ENCODE data around the gene PAQR7. TPM values are rescaled to one million over a fixed set of nuclear protein-coding genes. Genes with fewer than 3 reads are reported as not detected.

The PAQR7 gene
- total and polyA plus RNA-seq, 2 experiments from 2014 or later = 4.0 to 5.2 TPM

GRCh38 chr1:25825605-25826004, 49.9 kb downstream of the PAQR7 start:
- no peak for TF ChIP-seq JUNB (IDR thresholded peaks at IDR 0.05; ENCODE audit: unreplicated experiment)
- no peak for TF ChIP-seq NANOG (IDR thresholded peaks at IDR 0.05; ENCODE audit: borderline replicate concordance)
- TF ChIP-seq STAT1 (IDR thresholded peaks at IDR 0.05; ENCODE audit: unreplicated experiment) = no peak
- no peak for TF ChIP-seq CTCF (conservative IDR thresholded peaks at IDR 0.05; ENCODE audit: low read depth in 2 of 2)
- no peak for TF ChIP-seq POLR2AphosphoS5 (IDR thresholded peaks at IDR 0.05; ENCODE audit: low read depth)
- no peak for TF ChIP-seq EZH2 (IDR thresholded peaks at IDR 0.05; ENCODE audit: low read depth, unreplicated experiment)
- no peak for TF ChIP-seq ZNF331 (CRISPR knock-in tag; IDR thresholded peaks at IDR 0.05; ENCODE audit: low read depth)
- TF ChIP-seq EZH2phosphoT487 (IDR thresholded peaks at IDR 0.05; ENCODE audit: unreplicated experiment) = no peak
- DNase-seq (ENCODE audit: low spot score) (no peak), ATAC-seq (no peak)
- Histone ChIP-seq H3K36me3 (ENCODE audit: insufficient read depth) (peaks cover 27% of the 10 kb centered on the region), H3K4me2 (no peak overlapping the region), H3K9me2 (ENCODE audit: insufficient read depth) (no peaks in the 10 kb centered on the region), H2AFZ (no peak overlapping the region), H3F3A (replicated peaks; ENCODE audit: low read depth) (peaks cover 12% of the 10 kb centered on the region), H3K4me3 (no peak overlapping the region), H3K27me3 (ENCODE audit: insufficient read depth) (peaks cover 13% of the 10 kb centered on the region), H3K79me2 (replicated peaks; ENCODE audit: insufficient read depth) (0 out of 2 replicates have a peak, but pooled peaks cover 2% of the 10 kb centered on the region), H3K4me1 (ENCODE audit: insufficient read depth) (peaks cover 8% of the 10 kb centered on the region), H4K20me1 (replicated peaks; ENCODE audit: insufficient read depth) (peaks cover 6% of the 10 kb centered on the region; the same call in 1 of the 2 replicates), H3K27ac (ENCODE audit: low read depth) (no peak overlapping the region)
- H3K36me3 Mint-ChIP-seq (ENCODE audit: low read depth) = peaks cover 33% of the 10 kb centered on the region
- no peak overlapping the region for H3K4me3 Mint-ChIP-seq
- H3K27me3 Mint-ChIP-seq (ENCODE audit: insufficient read depth, low read depth, poor library complexity) = peaks cover 3% of the 10 kb centered on the region
- H3K9me3 Mint-ChIP-seq = no peaks in the 10 kb centered on the region
- no peak overlapping the region for H3K27ac Mint-ChIP-seq
- peaks cover 10% of the 10 kb centered on the region for H3K4me1 Mint-ChIP-seq

GRCh38 chr1:25821630-25822091, 53.8 kb downstream of the PAQR7 start:
- Mint-ChIP-seq H3K4me1 (peaks cover 30% of the 10 kb centered on the region), H3K27ac (no peak overlapping the region), H3K4me3 (peak overlapping the region; percentile 85), H3K36me3 (ENCODE audit: low read depth) (no peaks in the 10 kb centered on the region), H3K27me3 (ENCODE audit: insufficient read depth, low read depth, poor library complexity) (peaks cover 10% of the 10 kb centered on the region), H3K9me3 (no peaks in the 10 kb centered on the region)
- H3K4me1 ChIP-seq (ENCODE audit: insufficient read depth) = peaks cover 24% of the 10 kb centered on the region
- no peak overlapping the region; the same call in 1 of the 2 replicates for H3K4me3 ChIP-seq
- ATAC-seq = no peak
- H3K79me2 ChIP-seq (replicated peaks; ENCODE audit: insufficient read depth) = 0 out of 2 replicates have a peak, but pooled peaks cover 2% of the 10 kb centered on the region
- H3F3A ChIP-seq (replicated peaks; ENCODE audit: low read depth) = peaks cover 18% of the 10 kb centered on the region
- H3K27me3 ChIP-seq (ENCODE audit: insufficient read depth) = peaks cover 13% of the 10 kb centered on the region
- no peaks in the 10 kb centered on the region for H3K36me3 ChIP-seq (ENCODE audit: insufficient read depth)
- peak overlapping the region; percentile 99; the same call in 1 of the 2 replicates for H3K4me2 ChIP-seq
- H3K9me2 ChIP-seq (ENCODE audit: insufficient read depth) = no peaks in the 10 kb centered on the region
- H2AFZ ChIP-seq = no peak overlapping the region
- TF ChIP-seq ZNF331 (CRISPR knock-in tag; IDR thresholded peaks at IDR 0.05; ENCODE audit: low read depth) (no peak), NANOG (IDR thresholded peaks at IDR 0.05; ENCODE audit: borderline replicate concordance) (no peak), CTCF (conservative IDR thresholded peaks at IDR 0.05; ENCODE audit: low read depth in 2 of 2) (no peak), ZNF114 (CRISPR knock-in tag; IDR thresholded peaks at IDR 0.05) (no peak)
- 0 out of 2 replicates have a peak, but pooled peaks cover 6% of the 10 kb centered on the region for H4K20me1 ChIP-seq (replicated peaks; ENCODE audit: insufficient read depth)
- no peak overlapping the region for H3K27ac ChIP-seq (ENCODE audit: low read depth)
- no peak for DNase-seq (ENCODE audit: low spot score)

All from GM23338 (cell line).